Keratinocyte (primary cell): Measurements from ENCODE around the gene GOLGB1. TPM values are rescaled to one million over a fixed set of nuclear protein-coding genes. Genes with fewer than 3 reads are reported as not detected.
"Not testable (repeated sequence)": the region's sequence is repeated elsewhere in the genome, so short reads cannot be mapped to it uniquely, and the experiment has no call there.

Source experiments
- DNase-seq: peaks from one replicate; pipeline ENCODE4 v3.0.0-alpha.2; 2011; ENCODE audit warnings: low read depth, missing footprints, low spot score
- FAIRE-seq: peaks from 2 replicates; lab custom pipeline; 2011; peaks lifted over from hg19 to GRCh38; lab: Jason Lieb, UNC
- H2AFZ ChIP-seq: 2 replicates; pipeline ENCODE4 v1.6.0; 2012; ENCODE audit warnings: low read length, control low read depth, inconsistent platforms; ENCODE audit not compliant: control insufficient read depth
- H3K27ac ChIP-seq: 2 replicates; pipeline ENCODE4 v1.5.1; 2011; ENCODE audit warnings: low read length; ENCODE audit not compliant: control insufficient read depth, insufficient read depth
- H3K27me3 ChIP-seq: 3 replicates; pipeline ENCODE4 v1.6.0; 2011; ENCODE audit warnings: low read length; ENCODE audit not compliant: control insufficient read depth, insufficient read depth; ENCODE audit errors: extremely low read depth
- H3K36me3 ChIP-seq, 2 experiments: 2 replicates in 1 of 2; 3 replicates in 1 of 2; pipeline ENCODE4 v1.5.1; 2011; ENCODE audit warnings: low read length in 2 of 2, mild to moderate bottlenecking in 1 of 2; ENCODE audit not compliant: control insufficient read depth in 2 of 2, insufficient read depth in 2 of 2; ENCODE audit errors: extremely low read depth in 1 of 2
- H3K4me1 ChIP-seq: 3 replicates; pipeline ENCODE4 v1.5.1; 2011; ENCODE audit warnings: low read length; ENCODE audit not compliant: control insufficient read depth, insufficient read depth; ENCODE audit errors: extremely low read depth
- H3K4me2 ChIP-seq: 3 replicates; pipeline ENCODE4 v1.6.0; 2011; ENCODE audit warnings: low read depth, low read length; ENCODE audit not compliant: control insufficient read depth, insufficient read depth; ENCODE audit errors: extremely low read depth
- H3K4me3 ChIP-seq, 3 experiments: fragments of 200-600 bp in 1 of 3; sonication (generic) in 1 of 3; 2 replicates in 2 of 3; 3 replicates in 1 of 3; pipeline ENCODE4 v1.5.1; 2011 to 2016; ENCODE audit warnings: low read length in 3 of 3, mild to moderate bottlenecking in 3 of 3, control low read depth in 2 of 3, inconsistent platforms in 1 of 3, low read depth in 1 of 3, mixed read lengths in 1 of 3, mixed run types in 1 of 3, moderate library complexity in 1 of 3; ENCODE audit not compliant: control insufficient read depth in 2 of 3, insufficient read depth in 2 of 3; ENCODE audit errors: extremely low read depth in 1 of 3
- H3K79me2 ChIP-seq: 2 replicates; pipeline ENCODE4 v1.6.0; 2012; ENCODE audit warnings: low read length; ENCODE audit not compliant: control insufficient read depth, insufficient read depth
- H3K9ac ChIP-seq: 3 replicates; pipeline ENCODE4 v1.6.0; 2011; ENCODE audit warnings: low read length; ENCODE audit not compliant: control insufficient read depth, insufficient read depth; ENCODE audit errors: extremely low read depth
- H3K9me1 ChIP-seq: 3 replicates; pipeline ENCODE4 v1.6.0; 2011; ENCODE audit warnings: low read length; ENCODE audit not compliant: control insufficient read depth, insufficient read depth; ENCODE audit errors: extremely low read depth
- H3K9me3 ChIP-seq: 2 replicates; pipeline ENCODE4 v1.5.1; 2012; ENCODE audit warnings: low read depth, low read length; ENCODE audit not compliant: control insufficient read depth
- H4K20me1 ChIP-seq: 3 replicates; pipeline ENCODE4 v1.6.0; 2011; ENCODE audit warnings: low read length; ENCODE audit not compliant: control insufficient read depth, insufficient read depth; ENCODE audit errors: extremely low read depth
- EZH2 ChIP-seq: IDR thresholded peaks from one replicate; pipeline ENCODE4 v1.6.1; 2012; ENCODE audit warnings: inconsistent platforms, mild to moderate bottlenecking, low read length, moderate library complexity
- dilution Hi-C: fragments of 300-500 bp; cut with MboI; formaldehyde crosslinking; loops from one replicate; pipeline ENCODE4 v1.7.0; 2020; ENCODE audit warnings: low sequenced_read_pairs; ENCODE audit not compliant: extremely low pct_ligation_motif_present
- polyA plus RNA-seq, 5 experiments: library from polyadenylated mRNA; depleted of rRNA in 3 of 5; stranded (reverse) in 3 of 5; stranded (forward) in 1 of 5; unstranded in 1 of 5; fragments of >200 nt; gene quantifications; 1 replicate in 1 of 5; 2 replicates in 3 of 5; 3 replicates in 1 of 5; pipeline versions ENCODE4 v1.2.1 to v1.2.3, GENCODE V29; 2011 to 2012; ENCODE audit warnings: missing spikeins in 2 of 5, low read depth in 1 of 5, low replicate concordance in 1 of 5
- TF ChIP-seq, protein P1 (sequence below), 3 experiments: IDR thresholded peaks in 1 of 3; conservative IDR thresholded peaks in 1 of 3; optimal IDR thresholded peaks in 1 of 3; 2 replicates in 2 of 3; 3 replicates in 1 of 3; pipeline versions ENCODE3 to v1.5.1; 2011; ENCODE audit warnings: low read length in 3 of 3, mild to moderate bottlenecking in 3 of 3, moderate library complexity in 2 of 3, control low read depth in 1 of 3, inconsistent platforms in 1 of 3; ENCODE audit not compliant: insufficient read depth in 2 of 3; ENCODE audit errors: extremely low read depth in 1 of 3

GOLGB1 gene
- polyA plus RNA-seq, 1 donor (not counting 4 experiments of a cell fraction or from before 2014, with no cell fraction given), result 21.7 TPM

- Histone ChIP-seq H3K79me2 (no peaks in the 10 kb centered on the region), H3K4me3 (no peak overlapping the region), H3K4me1 (no peaks in the 10 kb centered on the region), H4K20me1 (no peaks in the 10 kb centered on the region), H3K4me2 (no peak overlapping the region), H2AFZ (no peak overlapping the region), H3K36me3 (peaks cover 6 to 9% of the 10 kb centered on the region in 2 experiments), H3K27ac (no peak overlapping the region), H3K9me3 (no peaks in the 10 kb centered on the region), H3K9ac (no peak overlapping the region), H3K9me1 (no peaks in the 10 kb centered on the region), H3K27me3 (no peaks in the 10 kb centered on the region)
- DNase-seq (no peak), FAIRE-seq (no peak)
- dilution Hi-C loops, result no loop called here
- TF ChIP-seq, protein P1, sequence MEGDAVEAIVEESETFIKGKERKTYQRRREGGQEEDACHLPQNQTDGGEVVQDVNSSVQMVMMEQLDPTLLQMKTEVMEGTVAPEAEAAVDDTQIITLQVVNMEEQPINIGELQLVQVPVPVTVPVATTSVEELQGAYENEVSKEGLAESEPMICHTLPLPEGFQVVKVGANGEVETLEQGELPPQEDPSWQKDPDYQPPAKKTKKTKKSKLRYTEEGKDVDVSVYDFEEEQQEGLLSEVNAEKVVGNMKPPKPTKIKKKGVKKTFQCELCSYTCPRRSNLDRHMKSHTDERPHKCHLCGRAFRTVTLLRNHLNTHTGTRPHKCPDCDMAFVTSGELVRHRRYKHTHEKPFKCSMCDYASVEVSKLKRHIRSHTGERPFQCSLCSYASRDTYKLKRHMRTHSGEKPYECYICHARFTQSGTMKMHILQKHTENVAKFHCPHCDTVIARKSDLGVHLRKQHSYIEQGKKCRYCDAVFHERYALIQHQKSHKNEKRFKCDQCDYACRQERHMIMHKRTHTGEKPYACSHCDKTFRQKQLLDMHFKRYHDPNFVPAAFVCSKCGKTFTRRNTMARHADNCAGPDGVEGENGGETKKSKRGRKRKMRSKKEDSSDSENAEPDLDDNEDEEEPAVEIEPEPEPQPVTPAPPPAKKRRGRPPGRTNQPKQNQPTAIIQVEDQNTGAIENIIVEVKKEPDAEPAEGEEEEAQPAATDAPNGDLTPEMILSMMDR (optimal IDR thresholded peaks at IDR 0.05 in 1 of 3, IDR thresholded peaks at IDR 0.05 in 1 of 3, conservative IDR thresholded peaks at IDR 0.05 in 1 of 3; ENCODE audit: extremely low read depth in 1 of 3, insufficient read depth in 2 of 3, low read length in 3 of 3), result no peak
- no peak for TF ChIP-seq EZH2
Observed at GRCh38 chr3:121786485-121786884, 36.9 kb upstream of the GOLGB1 start.

- H3K79me2 ChIP-seq, H3K9ac ChIP-seq, H2AFZ ChIP-seq, H3K36me3 ChIP-seq, H3K27ac ChIP-seq, H3K9me1 ChIP-seq, FAIRE-seq, H3K4me1 ChIP-seq, H3K4me3 ChIP-seq, dilution Hi-C loops, DNase-seq, H3K9me3 ChIP-seq, H3K27me3 ChIP-seq, H4K20me1 ChIP-seq, H3K4me2 ChIP-seq: not testable (repeated sequence)
Observed at GRCh38 chr3:121782784-121783183, 33.2 kb upstream of the GOLGB1 start.

GRCh38 chr3:121781611-121782010 is 32.1 kb upstream of the GOLGB1 start:
- no peak for FAIRE-seq
- no peaks in the 10 kb centered on the region for H3K9me1 ChIP-seq
- H4K20me1 ChIP-seq, result no peaks in the 10 kb centered on the region
- H3K9me3 ChIP-seq, result no peaks in the 10 kb centered on the region
- H3K9ac ChIP-seq, result no peak overlapping the region
- peaks cover 4 to 6% of the 10 kb centered on the region in 2 experiments for H3K36me3 ChIP-seq
- no peak overlapping the region for H3K27ac ChIP-seq
- H3K27me3 ChIP-seq, result no peaks in the 10 kb centered on the region
- H3K4me2 ChIP-seq, result no peak overlapping the region
- H3K79me2 ChIP-seq, result no peaks in the 10 kb centered on the region
- dilution Hi-C loops, result no loop called here
- no peak for DNase-seq
- no peak overlapping the region for H2AFZ ChIP-seq
- TF ChIP-seq, protein P1 (optimal IDR thresholded peaks at IDR 0.05 in 1 of 3, IDR thresholded peaks at IDR 0.05 in 1 of 3, conservative IDR thresholded peaks at IDR 0.05 in 1 of 3; ENCODE audit: extremely low read depth in 1 of 3, insufficient read depth in 2 of 3, low read length in 3 of 3), result no peak
- TF ChIP-seq EZH2, result no peak
- H3K4me1 ChIP-seq, result no peaks in the 10 kb centered on the region
- no peak overlapping the region for H3K4me3 ChIP-seq

DNA sequence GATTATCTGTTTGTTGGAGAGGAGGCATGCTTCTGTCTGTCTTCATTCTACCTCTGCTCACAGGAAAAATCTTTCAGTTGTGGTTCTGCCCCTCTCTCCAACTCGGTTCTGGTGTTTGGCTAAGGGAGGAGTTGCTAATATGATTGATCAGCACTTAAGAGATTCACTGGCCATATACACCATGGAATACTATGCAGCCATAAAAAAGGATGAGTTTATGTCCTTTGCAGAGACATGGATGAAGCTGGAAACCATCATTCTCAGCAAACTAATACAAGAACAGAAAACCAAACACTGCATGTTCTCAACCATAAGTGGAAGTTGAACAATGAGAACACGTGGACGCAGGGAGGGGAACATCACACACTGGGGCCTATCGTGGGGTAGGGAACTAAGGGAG is 25.6 kb upstream of the GOLGB1 start:
- H3K27me3 ChIP-seq, H3K27ac ChIP-seq, H2AFZ ChIP-seq, H3K9me1 ChIP-seq, H3K79me2 ChIP-seq, H3K9ac ChIP-seq, H3K4me2 ChIP-seq, H3K36me3 ChIP-seq, FAIRE-seq, H3K9me3 ChIP-seq, H3K4me1 ChIP-seq, H3K4me3 ChIP-seq, dilution Hi-C loops, H4K20me1 ChIP-seq, DNase-seq: not testable (repeated sequence)
